Ishikawa (cell line): ENCODE measurements around the gene DENND5B.

ENCODE experiments used
- CEBPB ChIP-seq: IDR thresholded peaks from 2 replicates; pipeline ENCODE4 v1.6.1; 2012
- CREB1 ChIP-seq: IDR thresholded peaks from 2 replicates; pipeline ENCODE4 v1.6.1; 2012; ENCODE audit warnings: low read depth
- EGR1 ChIP-seq: IDR thresholded peaks from 2 replicates; pipeline ENCODE4 v1.6.1; 2012
- EP300 ChIP-seq: IDR thresholded peaks from 2 replicates; pipeline ENCODE4 v1.6.1; 2012; ENCODE audit warnings: borderline replicate concordance
- FOXM1 ChIP-seq: IDR thresholded peaks from 2 replicates; pipeline ENCODE4 v1.6.1; 2012; ENCODE audit warnings: low read depth, borderline replicate concordance
- MAX ChIP-seq: IDR thresholded peaks from 2 replicates; pipeline ENCODE4 v1.6.1; 2012
- NFIC ChIP-seq: IDR thresholded peaks from 2 replicates; pipeline ENCODE4 v1.6.1; 2012
- RAD21 ChIP-seq: IDR thresholded peaks from 2 replicates; pipeline ENCODE4 v1.6.1; 2012; ENCODE audit warnings: low read depth
- REST ChIP-seq: IDR thresholded peaks from 2 replicates; pipeline ENCODE4 v1.6.1; 2012; ENCODE audit warnings: low read depth, mild to moderate bottlenecking
- TAF1 ChIP-seq: IDR thresholded peaks from 2 replicates; pipeline ENCODE4 v1.6.1; 2012; ENCODE audit warnings: low read depth, mild to moderate bottlenecking
- TCF12 ChIP-seq: IDR thresholded peaks from 2 replicates; pipeline ENCODE4 v1.6.1; 2012; ENCODE audit warnings: low read depth
- TEAD4 ChIP-seq: IDR thresholded peaks from 2 replicates; pipeline ENCODE4 v1.6.1; 2012
- USF1 ChIP-seq: IDR thresholded peaks from 2 replicates; pipeline ENCODE4 v1.6.1; 2012
- YY1 ChIP-seq: IDR thresholded peaks from 2 replicates; pipeline ENCODE4 v1.6.1; 2012; ENCODE audit warnings: low read depth
- ZBTB7A ChIP-seq: IDR thresholded peaks from 2 replicates; pipeline ENCODE4 v1.6.1; 2012; ENCODE audit warnings: low read depth

DENND5B gene

GRCh38 chr12:31470459-31470858, 120.5 kb downstream of the DENND5B start:
- TF ChIP-seq RAD21 = no peak
- no peak for TF ChIP-seq CREB1
- TF ChIP-seq YY1 = no peak

- TF ChIP-seq TAF1 (no peak), ZBTB7A (no peak), CEBPB (no peak), FOXM1 (no peak), CREB1 (no peak), EP300 (no peak), YY1 (no peak), USF1 (no peak), EGR1 (no peak), REST (no peak), NFIC (no peak)
Measured at GRCh38 chr12:31466768-31467167, 124.2 kb downstream of the DENND5B start.

- TF ChIP-seq ZBTB7A (no peak), FOXM1 (no peak), EGR1 (no peak), TCF12 (no peak), MAX (no peak)
Measured at GRCh38 chr12:31465002-31465401, 125.9 kb downstream of the DENND5B start.

GRCh38 chr12:31460024-31460423, 130.9 kb downstream of the DENND5B start:
- TF ChIP-seq MAX (no peak), ZBTB7A (no peak), USF1 (no peak)

- TF ChIP-seq EGR1 (no peak), CREB1 (no peak), NFIC (no peak)
Measured at GRCh38 chr12:31456562-31456961, 134.4 kb downstream of the DENND5B start.

GRCh38 chr12:31444736-31445135, 146.2 kb downstream of the DENND5B start:
- TF ChIP-seq USF1 = no peak
- TF ChIP-seq CEBPB = no peak
- no peak for TF ChIP-seq REST
- no peak for TF ChIP-seq ZBTB7A
- TF ChIP-seq TAF1 = no peak
- no peak for TF ChIP-seq TCF12
- TF ChIP-seq CREB1 = no peak
- no peak for TF ChIP-seq EP300
- TF ChIP-seq EGR1 = no peak
- TF ChIP-seq MAX = no peak
- TF ChIP-seq RAD21 = no peak
- no peak for TF ChIP-seq FOXM1
- no peak for TF ChIP-seq YY1
- no peak for TF ChIP-seq NFIC
- TF ChIP-seq TEAD4 = no peak

- TF ChIP-seq CREB1 (no peak), TEAD4 (0 out of 2 replicates have a peak, but pooled peaks have one; percentile 29)
Measured at GRCh38 chr12:31440586-31440985, 150.3 kb downstream of the DENND5B start.
